ENCODE measurements around the gene HIF1A. TPM values are rescaled to one million over a fixed set of nuclear protein-coding genes. Genes with fewer than 3 reads are reported as not detected.

The HIF1A gene
- total and polyA plus RNA-seq, 2 of the 13 experiments (the other 11 are each of a cell fraction or from before 2014, with no cell fraction given): 41.0 to 126 TPM

- H4K20me1 ChIP-seq (ENCODE audit: insufficient read depth, low read length): peaks cover 4% of the 10 kb centered on the region
- in situ Hi-C loops (cut with HindIII; ENCODE audit: extremely low pct_ligation_motif_present, low pct_unique_long_range_greater_than_20kb): no loop called here
- 97% methylated on average over 7 of the region's 7 CpGs for WGBS (ENCODE audit: low lambda C conversion rate)
- FAIRE-seq: no peak
- H3K79me2 ChIP-seq (ENCODE audit: insufficient read depth, low read length): peaks cover 11% of the 10 kb centered on the region
- no peak overlapping the region for H3K4me3 ChIP-seq (replicated peaks in 1 of 3; ENCODE audit: insufficient read depth in 1 of 3, low read depth in 2 of 3, low read length in 3 of 3)
- BruUV-seq (replicated peaks): no TSS peak
- no peaks in the 10 kb centered on the region; a peak in 1 of 5 replicates for H3K27me3 ChIP-seq (ENCODE audit: control insufficient read depth in 1 of 2, insufficient read depth in 2 of 2, low read length in 2 of 2)
- H3K4me1 ChIP-seq (ENCODE audit: insufficient read depth, low read length): no peaks in the 10 kb centered on the region
- no peak overlapping the region for H3K9ac ChIP-seq (ENCODE audit: insufficient read depth, low read depth, low read length)
- H2AFZ ChIP-seq (ENCODE audit: low read length): no peak overlapping the region
- H3K36me3 ChIP-seq (replicated peaks in 1 of 2; ENCODE audit: control insufficient read depth in 1 of 2, insufficient read depth in 2 of 2, low read length in 2 of 2): peaks cover 9 to 79% of the 10 kb centered on the region in 2 experiments
- CTCF ChIA-PET (ENCODE audit: low intra/inter-chr PET ratio, low total read pairs): no interaction called here
- H3K9me3 ChIP-seq (ENCODE audit: low read length): no peaks in the 10 kb centered on the region
- H3K4me2 ChIP-seq (ENCODE audit: low read depth, low read length): no peak overlapping the region
- H3K27ac ChIP-seq (ENCODE audit: extremely low read length, insufficient read depth, low read length): no peak overlapping the region
- POLR2A ChIA-PET: no interaction called here
- ATAC-seq: no peak
- intact Hi-C loops (cut with micrococcal nuclease; ENCODE audit: unreplicated experiment): no loop called here
- no peak for TF ChIP-seq SMYD3 (CRISPR knock-in tag; IDR thresholded peaks at IDR 0.05)
- no peak for TF ChIP-seq ZNF234 (CRISPR knock-in tag; conservative IDR thresholded peaks at IDR 0.05)
- TF ChIP-seq ZNF367 (CRISPR knock-in tag; IDR thresholded peaks at IDR 0.05; ENCODE audit: borderline replicate concordance): no peak
- TF ChIP-seq ZHX1 (CRISPR knock-in tag; IDR thresholded peaks at IDR 0.05; ENCODE audit: low read depth): no peak
- no peak for TF ChIP-seq ATF6 (CRISPR knock-in tag; conservative IDR thresholded peaks at IDR 0.05)
- TF ChIP-seq NFKB2 (CRISPR knock-in tag; IDR thresholded peaks at IDR 0.05; ENCODE audit: borderline replicate concordance): no peak
- no peak for TF ChIP-seq ZSCAN5A (CRISPR knock-in tag; IDR thresholded peaks at IDR 0.05; ENCODE audit: borderline replicate concordance)
- no peak for TF ChIP-seq ZNF44 (CRISPR knock-in tag; IDR thresholded peaks at IDR 0.05)
- no peak for TF ChIP-seq ZNF263 (CRISPR knock-in tag; IDR thresholded peaks at IDR 0.05)
- no peak for TF ChIP-seq NFYC (CRISPR knock-in tag; IDR thresholded peaks at IDR 0.05)
- TF ChIP-seq DMTF1 (CRISPR knock-in tag; IDR thresholded peaks at IDR 0.05): no peak
- TF ChIP-seq RARG (CRISPR knock-in tag; IDR thresholded peaks at IDR 0.05; ENCODE audit: low read depth): no peak
- DNase-seq (ENCODE audit: low spot score): no peak
These were observed 31.7 kb downstream of the HIF1A start for GRCh38 chr14:61726778-61727658.

All from HepG2 (cell line).